GM19043 (cell line): ENCODE data around the gene ZBTB5.
"Not testable (repeated sequence)": the region's sequence is repeated elsewhere in the genome, so short reads cannot be mapped to it uniquely, and the experiment has no call there.

Experiments
- ATAC-seq: cut with Tn5 transposase; IDR thresholded peaks from one replicate; pipeline ENCODE4 v1.9.1; 2021; ENCODE audit warnings: low read depth; ENCODE audit not compliant: unreplicated experiment

The ZBTB5 gene

DNA sequence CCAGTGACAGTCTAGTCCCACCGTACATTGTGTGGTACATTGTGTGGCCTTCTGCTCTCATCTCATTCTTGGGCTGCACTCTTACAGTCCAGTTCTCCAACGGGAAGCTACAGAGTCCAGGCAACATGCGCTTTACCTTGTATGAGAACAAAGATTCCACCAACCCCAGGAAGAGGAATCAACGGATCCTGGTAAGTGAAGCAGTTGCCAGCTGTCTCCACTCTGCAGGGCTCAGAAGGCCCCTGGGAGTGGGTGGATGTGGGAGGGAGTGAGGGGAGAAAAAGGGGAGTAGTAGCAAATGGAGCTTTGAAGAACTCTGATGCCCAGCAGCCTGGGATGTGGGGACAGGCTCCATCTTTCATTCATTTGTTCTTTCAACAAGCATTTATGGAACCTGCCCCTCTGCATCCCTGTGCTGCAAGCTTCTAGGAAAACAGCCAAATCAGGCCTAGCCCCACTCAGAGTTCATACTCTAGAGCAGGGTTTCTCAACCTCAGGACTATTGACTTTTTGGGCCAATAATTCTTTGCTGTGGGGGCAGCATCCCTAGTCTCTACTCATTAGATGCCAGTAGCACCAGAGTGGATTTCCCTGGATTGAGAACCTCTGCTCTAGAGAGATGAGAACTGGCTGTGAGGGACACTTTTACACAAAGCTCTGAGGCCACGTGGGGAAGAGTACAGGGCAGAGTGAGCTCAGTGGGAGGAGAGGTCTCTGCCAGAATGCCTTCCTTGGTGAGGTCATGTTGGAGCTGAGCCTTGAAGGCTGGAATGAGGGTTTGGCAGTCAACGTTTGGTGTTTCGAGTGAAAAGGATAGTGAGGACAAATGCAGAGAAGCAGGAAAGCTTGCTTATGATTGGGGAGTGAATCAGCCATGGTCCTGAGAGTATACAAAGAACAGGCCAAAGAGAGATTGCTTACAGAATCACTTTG is 21.6 kb upstream of the ZBTB5 start:
- no peak for ATAC-seq

DNA sequence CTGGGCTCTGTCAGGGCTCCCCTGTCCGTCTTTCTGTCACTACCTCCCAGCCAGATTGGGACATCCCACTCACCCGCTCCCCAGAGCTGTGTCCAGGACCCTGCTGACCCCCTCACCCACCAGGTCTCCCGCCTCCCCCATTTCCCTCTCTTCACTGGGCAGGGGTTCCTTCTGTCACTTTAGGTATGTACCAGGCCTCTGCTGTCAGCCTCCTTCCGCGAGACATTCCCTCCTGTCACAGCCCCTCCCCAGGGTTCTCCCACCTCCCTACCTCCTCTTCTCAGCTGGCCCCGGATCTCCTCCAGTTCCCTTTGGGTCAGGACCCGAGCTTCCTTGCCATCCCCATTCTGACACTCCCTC is 21.0 kb upstream of the ZBTB5 start:
- no peak for ATAC-seq

DNA sequence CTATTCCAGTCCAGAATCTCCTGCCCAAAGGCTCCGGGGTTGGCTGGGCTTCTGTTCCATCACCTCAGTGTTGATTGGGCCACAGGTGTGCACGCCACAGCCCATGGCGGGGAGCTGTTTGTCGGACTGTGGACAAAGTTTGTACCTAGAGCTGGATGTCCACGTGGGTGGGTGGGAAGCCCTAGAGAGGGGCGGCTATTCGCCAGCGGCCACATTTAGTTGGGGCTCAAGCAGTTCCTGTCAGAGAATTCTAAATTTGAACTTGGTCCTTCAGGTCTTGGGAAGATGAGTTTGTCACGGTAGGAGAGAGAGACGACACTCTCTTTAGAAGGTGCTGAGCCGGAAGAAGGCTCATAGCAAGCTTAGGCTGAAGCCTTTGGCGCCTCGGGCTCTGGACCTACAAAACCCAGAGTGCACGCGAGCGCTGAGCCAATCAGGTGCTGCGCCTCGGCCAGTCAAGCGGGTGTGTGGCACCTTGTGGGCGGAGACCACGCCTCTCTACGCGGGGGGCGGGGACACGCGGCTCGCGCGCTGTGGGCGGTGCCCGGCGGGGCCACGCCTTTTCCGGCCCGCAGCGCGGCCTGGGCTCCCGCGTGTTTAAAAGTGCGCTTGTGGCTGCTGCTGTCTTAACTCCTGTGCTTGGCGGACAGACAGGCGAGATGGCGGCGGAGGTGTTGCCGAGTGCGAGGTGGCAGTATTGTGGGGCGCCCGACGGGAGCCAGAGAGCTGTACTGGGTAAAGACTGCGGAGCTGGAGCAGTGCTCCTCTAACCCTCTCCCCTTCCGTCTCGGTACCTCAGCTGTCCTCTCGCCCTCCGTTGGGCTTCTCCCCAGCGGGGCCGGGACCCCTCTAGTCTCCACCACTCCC is 20.4 kb upstream of the ZBTB5 start, which contains the start of gene POLR1E:
POLR1E (plus strand) TSS at position 560 of the 867 bp plus-strand sequence; CDS start at position 660, 100 bp downstream.
- ATAC-seq = peak; percentile 95

DNA sequence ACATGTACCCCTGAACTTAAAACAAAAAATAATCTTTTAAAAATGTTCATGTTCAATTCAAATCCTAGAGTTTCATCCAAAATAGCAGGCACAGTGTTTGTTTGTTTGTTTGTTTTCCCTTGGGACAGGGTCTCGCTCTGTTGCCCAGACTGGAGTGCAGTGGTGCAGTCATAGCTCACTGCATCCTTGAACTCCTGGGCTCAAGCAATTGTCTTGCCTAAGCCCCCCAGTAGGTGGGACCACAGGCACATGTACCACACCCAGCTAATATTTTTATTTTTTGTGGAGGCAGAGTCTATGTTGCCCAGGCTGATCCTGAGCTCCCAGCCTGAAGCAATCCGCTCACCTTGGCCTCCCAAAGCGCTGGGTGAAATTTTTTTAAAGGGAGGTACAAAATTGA is 15.5 kb upstream of the ZBTB5 start:
- ATAC-seq = no peak

DNA sequence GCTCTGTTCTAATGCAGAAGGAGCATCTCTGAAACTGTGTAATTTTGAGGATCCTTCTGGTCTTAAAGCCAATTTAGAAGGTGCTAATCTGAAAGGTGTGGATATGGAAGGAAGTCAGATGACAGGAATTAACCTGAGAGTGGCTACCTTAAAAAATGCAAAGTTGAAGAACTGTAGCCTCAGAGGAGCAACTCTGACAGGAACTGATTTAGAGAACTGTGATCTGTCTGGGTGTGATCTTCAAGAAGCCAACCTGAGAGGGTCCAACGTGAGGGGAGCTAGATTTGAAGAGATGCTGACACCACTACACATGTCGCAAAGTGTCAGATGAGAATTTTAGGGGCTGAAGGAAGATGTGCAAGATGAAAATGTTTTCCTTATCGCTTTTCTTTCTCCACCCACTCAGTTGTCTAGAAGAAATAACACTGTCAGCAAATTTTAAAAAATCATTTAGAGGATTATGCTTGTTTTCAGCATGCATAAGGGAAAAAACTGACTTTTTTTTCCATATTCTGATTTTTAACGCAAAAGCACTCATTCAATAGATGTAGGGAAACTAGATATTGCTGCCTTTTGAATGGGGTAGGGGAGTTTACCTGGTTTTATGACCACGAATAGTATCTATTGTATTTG is 12.9 kb upstream of the ZBTB5 start:
- not testable (repeated sequence) for ATAC-seq

DNA sequence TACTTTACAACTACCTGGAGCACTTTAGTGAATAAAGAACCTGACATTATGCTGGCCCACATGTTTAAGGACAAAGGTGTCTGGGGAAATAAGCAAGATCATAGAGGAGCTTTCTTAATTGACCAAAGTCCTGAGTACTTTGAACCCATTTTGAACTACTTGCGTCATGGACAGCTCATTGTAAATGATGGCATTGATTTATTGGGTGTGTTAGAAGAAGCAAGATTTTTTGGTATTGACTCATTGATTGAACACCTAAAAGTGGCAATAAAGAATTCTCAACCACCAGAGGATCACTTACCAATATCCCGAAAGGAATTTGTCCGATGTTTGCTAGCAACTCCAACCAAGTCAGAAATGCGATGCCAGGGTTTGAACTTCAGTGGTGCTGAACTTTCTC is 12.2 kb upstream of the ZBTB5 start:
- ATAC-seq = not testable (repeated sequence)

DNA sequence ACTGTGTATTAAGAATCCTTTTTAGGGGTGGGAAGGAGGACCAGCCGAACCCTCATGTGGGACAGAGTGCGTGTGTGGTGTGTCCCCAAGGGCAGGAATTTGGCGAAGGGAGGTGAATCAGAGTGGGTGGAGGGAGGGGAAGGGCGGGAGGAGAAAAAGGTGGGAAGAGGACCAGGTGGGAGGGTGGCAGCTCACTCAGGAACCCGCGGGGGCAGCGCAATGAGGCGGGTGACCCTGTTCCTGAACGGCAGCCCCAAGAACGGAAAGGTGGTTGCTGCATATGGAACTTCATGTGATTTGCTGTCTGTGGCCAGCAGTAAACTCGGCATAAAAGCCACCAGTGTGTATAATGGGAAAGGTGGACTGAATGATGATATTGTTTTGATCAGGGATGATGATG is 11.7 kb upstream of the ZBTB5 start:
- ATAC-seq = no peak

DNA sequence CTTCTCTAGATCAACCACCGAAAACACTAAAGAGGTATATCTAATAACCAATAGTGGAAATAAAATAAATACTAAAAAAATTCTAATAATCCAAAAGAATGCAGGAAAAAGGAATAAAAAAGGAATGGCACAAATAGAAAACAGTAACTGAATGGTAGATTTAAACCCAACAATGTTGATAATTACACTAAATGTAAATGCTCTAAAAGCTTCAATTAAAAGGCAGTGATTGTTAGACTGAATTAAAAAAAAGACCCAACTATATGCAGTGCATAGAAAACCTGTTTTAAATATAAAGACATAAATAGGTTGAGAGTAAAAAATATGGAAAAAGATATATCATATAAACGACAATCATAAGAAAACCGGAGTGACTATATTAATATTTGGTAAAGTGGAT is 9.2 kb upstream of the ZBTB5 start:
- no peak for ATAC-seq

DNA sequence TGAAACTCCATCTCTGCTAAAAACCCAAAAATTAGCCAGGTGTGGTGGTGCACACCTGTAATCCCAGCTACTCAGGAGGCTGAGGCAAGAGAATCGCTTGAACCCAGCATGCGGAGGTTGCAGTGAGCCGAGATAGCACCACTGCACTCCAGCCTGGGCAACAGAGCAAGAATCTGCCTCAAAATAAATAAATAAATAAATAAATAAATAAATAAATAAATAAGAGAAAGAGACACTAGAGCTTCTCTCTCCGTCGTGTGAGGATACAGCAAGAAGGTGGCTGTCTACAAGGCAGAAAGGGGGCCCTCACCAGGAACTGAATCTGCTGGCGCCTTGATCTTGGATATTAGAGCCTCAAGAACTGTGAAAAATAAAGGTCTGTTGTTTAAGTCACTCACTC is 8.7 kb upstream of the ZBTB5 start:
- ATAC-seq = not testable (repeated sequence)

DNA sequence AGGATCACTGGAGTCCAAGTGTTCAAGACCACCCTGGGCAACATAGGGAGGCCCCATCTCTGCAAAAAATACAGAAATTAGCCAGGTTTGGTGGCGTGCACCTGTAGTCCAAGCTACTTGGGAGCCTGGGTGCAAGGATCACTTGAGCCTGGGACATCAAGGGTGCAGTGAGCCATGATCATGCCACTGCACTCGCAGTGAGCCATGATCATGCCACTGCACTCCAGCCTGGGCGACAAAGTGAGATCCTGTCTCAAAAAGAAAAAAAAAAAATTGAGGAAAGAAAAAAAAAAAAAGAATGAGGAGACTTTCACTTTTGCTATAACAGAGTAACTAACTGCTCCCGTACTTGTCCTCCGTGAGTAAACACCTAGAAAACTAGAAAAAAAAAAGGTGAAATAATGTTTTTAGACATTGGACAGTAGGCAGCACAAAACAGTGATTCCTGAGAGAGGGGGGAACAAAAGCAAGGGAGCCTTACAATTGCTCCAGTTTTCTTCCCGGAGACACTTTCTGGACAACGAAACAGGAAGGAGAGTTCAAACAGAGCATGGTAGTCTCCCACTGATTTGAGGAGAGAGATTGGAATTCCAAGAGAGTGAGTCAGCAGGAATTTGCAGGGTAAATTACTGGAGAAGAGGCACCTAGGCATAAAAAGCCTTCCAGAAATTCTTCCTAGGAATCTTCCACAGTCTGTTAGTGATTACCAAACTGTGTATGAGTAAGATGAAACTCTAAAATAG is 6.9 kb upstream of the ZBTB5 start:
- no peak for ATAC-seq

DNA sequence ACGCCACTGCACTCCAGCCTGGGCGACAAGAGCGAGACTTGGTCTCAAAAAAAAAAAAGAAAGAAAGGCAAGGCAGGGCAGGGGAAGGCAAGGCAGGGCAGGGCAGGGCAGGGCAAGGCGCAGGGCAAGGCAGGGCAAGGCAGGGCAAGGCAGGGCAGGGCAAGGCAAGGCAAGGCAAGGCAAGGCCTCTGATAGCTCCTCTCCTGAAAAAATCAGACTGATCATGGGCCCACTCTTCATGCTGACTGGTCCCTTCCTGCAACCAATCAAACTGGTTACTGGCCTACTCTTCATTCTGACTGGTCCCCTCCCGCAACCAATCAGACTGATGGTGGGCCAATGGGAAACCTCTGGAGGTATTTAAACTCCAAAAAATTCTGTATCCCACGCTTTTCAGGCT is 3.4 kb upstream of the ZBTB5 start:
- no peak for ATAC-seq

DNA sequence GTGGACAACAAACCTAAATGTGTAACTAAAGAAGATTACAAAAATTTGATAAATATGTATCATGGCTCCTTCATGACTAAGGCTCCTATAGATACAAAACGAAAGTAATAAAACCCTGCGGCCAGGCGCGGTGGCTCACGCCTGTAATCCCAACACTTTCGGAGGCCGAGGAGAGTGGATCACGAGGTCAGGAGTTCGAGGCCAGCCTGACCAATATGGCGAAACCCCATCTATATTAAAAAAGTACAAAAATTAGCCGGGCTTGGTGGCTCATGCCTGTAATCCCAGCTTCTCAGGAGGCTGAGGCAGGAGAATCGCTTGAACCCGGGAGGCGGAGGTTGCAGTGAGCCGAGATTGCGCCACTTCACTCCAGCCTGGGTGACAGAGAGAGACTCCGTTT is 2.3 kb upstream of the ZBTB5 start:
- ATAC-seq = not testable (repeated sequence)

DNA sequence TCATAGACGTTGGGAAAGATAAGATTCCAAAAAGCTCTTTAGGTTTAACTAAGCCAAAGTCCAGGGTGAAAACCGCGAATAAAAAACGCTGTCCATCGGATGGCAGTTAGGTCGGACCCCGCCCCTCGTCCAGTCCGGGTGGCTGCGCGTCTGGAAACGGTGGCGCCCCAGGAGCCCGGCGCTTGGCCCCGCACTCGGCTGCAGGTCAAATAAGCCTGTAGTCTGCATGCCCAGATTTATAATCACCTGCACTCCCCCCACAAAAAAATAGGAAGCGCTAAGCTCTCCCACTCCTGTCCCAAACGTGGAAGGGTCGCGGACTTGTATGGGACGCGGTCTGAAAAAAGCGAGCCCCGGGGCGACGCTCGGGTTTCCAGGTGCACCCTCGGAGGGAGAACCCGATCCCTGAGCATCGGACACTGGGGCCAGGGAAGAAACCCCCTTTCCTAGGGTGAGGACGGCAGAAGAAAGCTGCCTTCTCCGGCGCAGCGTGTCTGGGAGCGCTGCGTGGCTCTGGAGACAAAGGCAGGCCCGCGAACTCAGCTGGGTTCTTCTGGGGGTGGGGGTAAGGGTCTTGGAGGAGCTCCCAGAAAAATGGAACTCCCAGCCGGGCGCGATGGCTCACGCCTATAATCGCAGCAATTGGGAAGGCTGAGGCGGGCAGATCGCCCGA is 923 bp upstream of the ZBTB5 start:
- ATAC-seq = peak; percentile 7

DNA sequence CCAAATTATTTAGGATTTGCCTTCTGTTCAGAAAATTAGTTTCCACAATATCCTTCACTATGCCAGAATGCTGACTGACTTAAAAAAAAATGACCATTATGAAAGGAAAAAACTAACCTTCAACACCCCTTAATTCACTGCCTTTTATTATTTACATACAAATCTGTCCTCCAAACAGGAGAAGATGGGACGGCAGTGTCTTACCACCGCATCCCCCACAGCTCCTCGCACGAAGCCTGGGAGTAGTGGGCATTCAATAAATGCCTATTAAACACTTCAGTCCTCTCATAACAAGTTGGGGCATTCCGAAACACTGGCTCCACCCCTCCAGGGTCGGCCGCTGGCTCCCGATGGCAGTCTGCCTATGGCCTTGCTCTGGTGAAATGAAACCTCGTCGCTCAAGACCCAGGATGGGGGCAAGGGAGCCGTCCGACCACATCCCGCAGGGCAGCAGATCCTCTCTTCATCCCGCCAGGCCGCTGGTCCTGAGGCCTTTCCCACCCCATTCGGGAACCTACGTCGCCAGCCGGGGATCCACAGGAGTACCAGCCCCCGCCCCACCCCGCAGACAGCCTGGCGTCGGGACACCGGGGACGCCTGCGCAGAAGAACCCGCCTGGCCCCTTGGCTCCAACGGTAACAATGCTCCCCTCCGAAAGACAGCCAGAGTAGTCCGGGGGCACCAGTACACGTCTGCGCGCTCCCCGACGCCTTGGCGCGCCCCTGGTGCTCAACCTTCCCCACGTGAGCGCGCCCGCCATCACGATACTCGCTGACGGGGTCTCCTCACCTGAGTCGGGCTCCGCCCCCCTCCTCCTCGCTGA is 613 bp downstream of the ZBTB5 start:
- peak; percentile 22 for ATAC-seq

DNA sequence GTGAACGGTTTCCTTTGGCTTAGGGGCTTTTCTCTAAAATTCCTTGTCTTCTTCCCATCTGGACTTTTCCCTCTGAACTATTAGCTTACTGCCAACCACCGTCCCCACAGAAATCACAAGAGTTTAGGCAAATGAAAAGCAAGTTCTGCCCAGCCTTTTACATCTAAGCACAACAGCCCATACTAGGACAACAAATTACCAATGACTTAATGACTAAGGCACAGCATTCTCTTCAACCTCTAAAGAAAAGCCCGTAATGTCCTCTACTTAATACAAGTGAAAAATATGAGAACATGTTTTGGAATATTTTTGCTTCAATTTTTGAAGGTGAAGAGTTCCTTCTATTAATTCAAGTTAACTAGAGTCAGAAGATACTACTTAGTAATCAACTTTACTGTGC is 1.2 kb downstream of the ZBTB5 start:
- no peak for ATAC-seq

DNA sequence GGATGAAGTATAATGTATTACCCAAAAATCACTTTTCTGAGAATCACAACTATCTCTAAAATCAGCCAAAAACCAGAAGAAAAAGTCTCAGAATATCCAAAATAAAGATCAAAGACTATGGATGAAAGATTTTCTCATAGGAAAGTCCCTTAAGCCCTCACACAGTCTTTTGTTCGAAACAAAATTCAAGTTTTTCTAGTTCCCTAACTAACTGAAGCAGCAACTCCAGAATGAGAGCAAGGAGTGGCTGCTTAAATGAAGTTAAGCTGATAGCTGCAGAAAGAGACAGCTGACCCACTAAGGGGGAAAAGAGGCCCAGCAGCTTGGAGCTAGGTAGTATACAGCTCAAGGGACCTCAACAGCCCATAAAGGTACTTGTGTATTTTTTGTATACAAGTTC is 8.4 kb downstream of the ZBTB5 start:
- no peak for ATAC-seq

DNA sequence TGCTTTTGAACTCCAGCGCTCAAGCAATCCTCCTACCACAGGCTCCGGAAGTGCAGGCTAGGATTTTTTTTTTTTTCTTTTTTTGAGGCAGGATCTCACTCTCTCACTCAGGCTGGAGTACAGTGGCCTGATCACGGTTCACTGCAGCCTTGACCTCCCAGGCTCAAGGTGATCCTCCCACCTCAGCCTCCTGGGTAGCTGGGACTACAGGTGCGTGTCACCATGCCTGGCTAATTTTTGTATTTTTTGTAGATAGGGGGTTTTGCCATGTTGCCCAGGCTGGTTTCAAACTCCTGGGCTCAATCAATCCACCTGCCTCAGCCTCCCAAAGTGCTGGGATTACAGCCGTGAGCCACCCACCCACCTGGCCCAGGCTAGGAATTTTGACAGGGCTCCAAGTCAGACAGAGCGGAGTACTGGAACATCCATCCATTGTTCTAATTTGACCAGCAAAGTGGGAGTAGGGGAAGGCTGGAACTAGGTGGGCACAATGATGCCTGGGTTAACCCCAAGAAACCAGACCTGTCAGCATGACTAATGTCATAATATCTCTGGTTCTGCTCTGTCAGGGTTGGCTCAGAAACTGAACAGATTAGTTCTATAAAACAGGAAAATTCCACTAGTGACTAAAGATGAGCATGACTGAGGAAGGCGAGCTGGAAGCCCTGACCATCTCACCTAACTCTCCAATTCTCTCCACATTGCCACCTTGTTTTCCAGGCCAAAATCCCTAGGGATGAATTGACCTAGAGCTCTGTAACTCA is 9.2 kb downstream of the ZBTB5 start:
- no peak for ATAC-seq

DNA sequence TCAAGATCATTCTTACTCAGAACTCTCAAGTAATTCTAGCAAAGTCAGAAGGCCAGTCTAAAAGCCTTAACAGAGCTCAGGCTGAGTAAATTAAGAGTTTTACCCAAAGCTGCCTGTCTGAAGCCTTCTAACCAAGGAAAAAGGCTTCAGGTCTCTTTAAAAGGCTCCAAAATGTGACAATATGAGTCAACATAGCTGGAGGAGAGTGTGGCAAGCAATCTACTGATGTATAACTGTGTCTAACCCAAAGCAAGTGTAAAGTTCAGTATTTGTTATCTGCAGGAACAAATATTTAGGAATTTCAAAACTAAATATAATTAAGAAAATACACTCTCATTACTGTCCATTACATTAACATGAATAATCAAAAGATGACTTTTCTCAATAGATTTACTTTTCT is 11.0 kb downstream of the ZBTB5 start:
- no peak for ATAC-seq
